ENCODE data around the gene UGT1A8. TPM values are rescaled to one million over a fixed set of nuclear protein-coding genes. Genes with fewer than 3 reads are reported as not detected.
"Not testable (repeated sequence)": the region's sequence is repeated elsewhere in the genome, so short reads cannot be mapped to it uniquely, and the experiment has no call there.

Gene UGT1A8
- total RNA-seq, 1 donor from 2014 or later = not detected

- DNase-seq (ENCODE audit: low read depth, low spot score) = no peak
Measured at GRCh38 chr2:233714121-233714520, 96.7 kb downstream of the UGT1A8 start.

- no peak for DNase-seq (ENCODE audit: low read depth, low spot score)
Measured at GRCh38 chr2:233718552-233718951, 101.1 kb downstream of the UGT1A8 start, which contains the start of gene UGT1A4. UGT1A4 (plus strand) TSS chr2:233718736; CDS start chr2:233718821, 85 bp downstream.

- DNase-seq (ENCODE audit: low read depth, low spot score) = no peak
Measured at GRCh38 chr2:233728723-233729301, 111.4 kb downstream of the UGT1A8 start, which contains the start of gene UGT1A3. UGT1A3 (plus strand) TSS chr2:233729042; CDS start chr2:233729127, 85 bp downstream.

GRCh38 chr2:233736868-233737653 is 119.6 kb downstream of the UGT1A8 start:
- DNase-seq (ENCODE audit: low read depth, low spot score) = not testable (repeated sequence)

- no peak for DNase-seq (ENCODE audit: low read depth, low spot score)
Measured at GRCh38 chr2:233740870-233741269, 123.4 kb downstream of the UGT1A8 start.

GRCh38 chr2:233743464-233744259 is 126.2 kb downstream of the UGT1A8 start:
- DNase-seq (ENCODE audit: low read depth, low spot score) = no peak

GRCh38 chr2:233745073-233745755 is 127.8 kb downstream of the UGT1A8 start:
- no peak for DNase-seq (ENCODE audit: low read depth, low spot score)

GRCh38 chr2:233745838-233746237 is 128.4 kb downstream of the UGT1A8 start:
- DNase-seq (ENCODE audit: low read depth, low spot score) = not testable (repeated sequence)

- DNase-seq (ENCODE audit: low read depth, low spot score) = no peak
Measured at GRCh38 chr2:233746475-233747282, 129.2 kb downstream of the UGT1A8 start.

- no peak for DNase-seq (ENCODE audit: low read depth, low spot score)
Measured at GRCh38 chr2:233747283-233747544, 129.8 kb downstream of the UGT1A8 start.

GRCh38 chr2:233750689-233751088 is 133.3 kb downstream of the UGT1A8 start:
- not testable (repeated sequence) for DNase-seq (ENCODE audit: low read depth, low spot score)

GRCh38 chr2:233751212-233752009 is 134.0 kb downstream of the UGT1A8 start:
- not testable (repeated sequence) for DNase-seq (ENCODE audit: low read depth, low spot score)

- no peak for DNase-seq (ENCODE audit: low read depth, low spot score)
Measured at GRCh38 chr2:233754872-233755611, 137.6 kb downstream of the UGT1A8 start.

- no peak for DNase-seq (ENCODE audit: low read depth, low spot score)
Measured at GRCh38 chr2:233756429-233757081, 139.1 kb downstream of the UGT1A8 start.

- no peak for DNase-seq (ENCODE audit: low read depth, low spot score)
Measured at GRCh38 chr2:233758141-233758540, 140.7 kb downstream of the UGT1A8 start.

GRCh38 chr2:233758849-233759248 is 141.4 kb downstream of the UGT1A8 start:
- DNase-seq (ENCODE audit: low read depth, low spot score) = no peak

GRCh38 chr2:233760043-233760442 is 142.6 kb downstream of the UGT1A8 start, which contains the start of gene UGT1A1:
UGT1A1 (plus strand) TSS chr2:233760270; CDS start chr2:233760288, 18 bp downstream.
- DNase-seq (ENCODE audit: low read depth, low spot score) = no peak

- no peak for DNase-seq (ENCODE audit: low read depth, low spot score)
Measured at GRCh38 chr2:233761040-233761769, 143.8 kb downstream of the UGT1A8 start.

All from pulmonary artery endothelial cell (primary cell).